ENCODE measurements around the gene ATP6V0A1. TPM values are rescaled to one million over a fixed set of nuclear protein-coding genes. Genes with fewer than 3 reads are reported as not detected.

Gene ATP6V0A1
- total RNA-seq, 2 donors from 2014 or later, result 45.2 to 53.1 TPM

DNA sequence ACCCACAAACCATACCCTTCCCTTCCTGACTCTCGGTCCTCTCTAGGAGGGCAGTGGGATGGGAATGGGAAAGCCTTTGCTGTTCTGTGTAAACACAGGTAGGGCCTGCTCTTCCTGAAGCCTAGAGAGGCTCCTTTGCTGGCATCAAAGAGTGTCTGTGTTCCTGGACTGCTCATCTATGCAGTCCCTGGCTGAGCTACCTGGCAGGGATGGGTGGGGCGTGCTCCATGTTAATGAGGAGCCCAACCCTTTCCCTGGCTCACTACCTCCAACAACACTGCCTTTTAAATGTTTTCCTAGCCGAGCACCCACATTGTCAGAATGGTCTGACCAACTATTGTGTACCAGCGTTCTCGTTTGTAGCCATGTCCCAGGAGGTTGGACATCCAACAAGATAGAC is 50.7 kb downstream of the ATP6V0A1 start:
- Mint-ChIP-seq H3K4me1 (peaks cover 23% of the 10 kb centered on the region), H3K27me3 (ENCODE audit: insufficient read depth) (no peaks in the 10 kb centered on the region), H3K36me3 (ENCODE audit: low read depth) (peaks cover 31% of the 10 kb centered on the region), H3K9me3 (no peaks in the 10 kb centered on the region), H3K4me3 (no peak overlapping the region), H3K27ac (no peak overlapping the region)
- no peak overlapping the region for H3K9ac ChIP-seq (ENCODE audit: extremely low read depth, low read length, poor library complexity, severe bottlenecking)
- H3K4me1 ChIP-seq (ENCODE audit: control insufficient read depth, insufficient read depth, low read length), result no peaks in the 10 kb centered on the region
- DNase-seq, result no peak
- 94 to 96% methylated on average over 4 to 5 of the region's 5 CpGs for WGBS, 2 experiments (ENCODE audit: insufficient coverage in 1 of 2, insufficient read length in 1 of 2)
- peaks cover 30% of the 10 kb centered on the region for H3K36me3 ChIP-seq (ENCODE audit: control insufficient read depth, insufficient read depth, low read length)
- H3K9me3 ChIP-seq (ENCODE audit: control insufficient read depth, low read length), result no peaks in the 10 kb centered on the region
- no peak overlapping the region for H3K27ac ChIP-seq (ENCODE audit: low read depth, low read length)
- H3K27me3 ChIP-seq (ENCODE audit: control insufficient read depth, insufficient read depth, low read length, poor library complexity, severe bottlenecking), result no peaks in the 10 kb centered on the region
- TF ChIP-seq, protein P1, sequence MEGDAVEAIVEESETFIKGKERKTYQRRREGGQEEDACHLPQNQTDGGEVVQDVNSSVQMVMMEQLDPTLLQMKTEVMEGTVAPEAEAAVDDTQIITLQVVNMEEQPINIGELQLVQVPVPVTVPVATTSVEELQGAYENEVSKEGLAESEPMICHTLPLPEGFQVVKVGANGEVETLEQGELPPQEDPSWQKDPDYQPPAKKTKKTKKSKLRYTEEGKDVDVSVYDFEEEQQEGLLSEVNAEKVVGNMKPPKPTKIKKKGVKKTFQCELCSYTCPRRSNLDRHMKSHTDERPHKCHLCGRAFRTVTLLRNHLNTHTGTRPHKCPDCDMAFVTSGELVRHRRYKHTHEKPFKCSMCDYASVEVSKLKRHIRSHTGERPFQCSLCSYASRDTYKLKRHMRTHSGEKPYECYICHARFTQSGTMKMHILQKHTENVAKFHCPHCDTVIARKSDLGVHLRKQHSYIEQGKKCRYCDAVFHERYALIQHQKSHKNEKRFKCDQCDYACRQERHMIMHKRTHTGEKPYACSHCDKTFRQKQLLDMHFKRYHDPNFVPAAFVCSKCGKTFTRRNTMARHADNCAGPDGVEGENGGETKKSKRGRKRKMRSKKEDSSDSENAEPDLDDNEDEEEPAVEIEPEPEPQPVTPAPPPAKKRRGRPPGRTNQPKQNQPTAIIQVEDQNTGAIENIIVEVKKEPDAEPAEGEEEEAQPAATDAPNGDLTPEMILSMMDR (conservative IDR thresholded peaks at IDR 0.05), result no peak
- H3K4me3 ChIP-seq (ENCODE audit: low read length), result no peak overlapping the region

DNA sequence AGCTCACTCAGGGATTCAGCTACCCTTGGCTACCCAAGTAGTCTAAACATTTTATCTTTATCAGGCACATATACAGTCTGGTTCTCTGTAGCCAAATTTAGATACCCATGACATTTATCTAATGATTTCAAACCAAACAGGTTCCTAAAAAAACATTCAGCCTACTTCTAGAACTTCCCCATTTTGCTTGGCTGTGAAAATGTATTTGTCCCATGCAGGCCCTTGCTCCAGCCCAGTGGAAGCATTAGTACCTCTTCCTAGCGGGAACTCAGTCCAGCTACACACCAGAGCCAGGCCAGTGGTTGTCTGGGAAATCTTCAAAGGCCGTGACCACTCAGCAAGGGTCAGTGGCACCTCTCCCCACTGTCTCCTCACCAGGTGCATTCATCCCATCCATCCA is 51.2 kb downstream of the ATP6V0A1 start:
- no peak for DNase-seq
- H3K27me3 ChIP-seq (ENCODE audit: control insufficient read depth, insufficient read depth, low read length, poor library complexity, severe bottlenecking), result no peaks in the 10 kb centered on the region
- peaks cover 27% of the 10 kb centered on the region for H3K36me3 ChIP-seq (ENCODE audit: control insufficient read depth, insufficient read depth, low read length)
- no peak overlapping the region for H3K27ac ChIP-seq (ENCODE audit: low read depth, low read length)
- TF ChIP-seq, protein P1 (conservative IDR thresholded peaks at IDR 0.05), result no peak
- peaks cover 32% of the 10 kb centered on the region for H3K36me3 Mint-ChIP-seq (ENCODE audit: low read depth)
- no peak overlapping the region for H3K9ac ChIP-seq (ENCODE audit: extremely low read depth, low read length, poor library complexity, severe bottlenecking)
- H3K27ac Mint-ChIP-seq, result no peak overlapping the region
- no peaks in the 10 kb centered on the region for H3K27me3 Mint-ChIP-seq (ENCODE audit: insufficient read depth)
- 86 to 100% methylated on average over 2 of the region's 2 CpGs for WGBS, 2 experiments (ENCODE audit: insufficient coverage in 1 of 2, insufficient read length in 1 of 2)
- H3K9me3 ChIP-seq (ENCODE audit: control insufficient read depth, low read length), result no peaks in the 10 kb centered on the region
- H3K4me1 ChIP-seq (ENCODE audit: control insufficient read depth, insufficient read depth, low read length), result no peaks in the 10 kb centered on the region
- H3K4me1 Mint-ChIP-seq, result peaks cover 23% of the 10 kb centered on the region
- no peak overlapping the region for H3K4me3 ChIP-seq (ENCODE audit: low read length)
- no peak overlapping the region for H3K4me3 Mint-ChIP-seq
- H3K9me3 Mint-ChIP-seq, result no peaks in the 10 kb centered on the region

DNA sequence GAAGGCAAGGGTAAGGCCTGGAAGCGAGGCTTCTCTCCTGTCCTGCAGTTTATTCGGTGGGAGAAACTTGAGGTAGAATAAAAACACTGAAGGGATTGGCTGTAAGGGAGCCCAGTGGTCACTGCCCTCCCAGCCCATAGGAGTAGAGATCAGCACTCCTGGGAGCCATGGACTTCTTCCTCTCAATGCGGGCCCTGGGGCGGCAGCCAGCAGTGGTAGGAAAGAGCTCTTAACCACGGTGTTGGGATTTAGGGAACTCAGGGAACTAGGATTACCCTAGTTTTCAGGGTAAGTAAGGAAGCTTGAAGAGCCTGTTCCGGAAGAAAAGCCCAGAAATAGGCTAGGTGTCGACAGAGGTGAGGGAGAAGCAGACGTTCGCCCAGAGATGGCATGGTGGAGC is 53.6 kb downstream of the ATP6V0A1 start:
- Mint-ChIP-seq H3K4me1 (peaks cover 16% of the 10 kb centered on the region), H3K4me3 (no peak overlapping the region), H3K9me3 (no peaks in the 10 kb centered on the region), H3K27me3 (ENCODE audit: insufficient read depth) (no peaks in the 10 kb centered on the region), H3K36me3 (ENCODE audit: low read depth) (peaks cover 42% of the 10 kb centered on the region), H3K27ac (no peak overlapping the region)
- Histone ChIP-seq H3K4me3 (ENCODE audit: low read length) (no peak overlapping the region), H3K27ac (ENCODE audit: low read depth, low read length) (no peak overlapping the region), H3K4me1 (ENCODE audit: control insufficient read depth, insufficient read depth, low read length) (no peaks in the 10 kb centered on the region), H3K27me3 (ENCODE audit: control insufficient read depth, insufficient read depth, low read length, poor library complexity, severe bottlenecking) (no peaks in the 10 kb centered on the region), H3K9ac (ENCODE audit: extremely low read depth, low read length, poor library complexity, severe bottlenecking) (no peak overlapping the region), H3K36me3 (ENCODE audit: control insufficient read depth, insufficient read depth, low read length) (peaks cover 27% of the 10 kb centered on the region), H3K9me3 (ENCODE audit: control insufficient read depth, low read length) (no peaks in the 10 kb centered on the region)
- DNase-seq, result no peak
- TF ChIP-seq, protein P1 (conservative IDR thresholded peaks at IDR 0.05), result no peak
- WGBS, 2 experiments (ENCODE audit: insufficient coverage in 1 of 2, insufficient read length in 1 of 2), result 96 to 98% methylated on average over 4 to 9 of the region's 9 CpGs
